ENCODE results near the gene CENPT. TPM values are rescaled to one million over a fixed set of nuclear protein-coding genes. Genes with fewer than 3 reads are reported as not detected.

Gene CENPT
- total RNA-seq, 1 donor from 2014 or later = 82.9 TPM

DNA sequence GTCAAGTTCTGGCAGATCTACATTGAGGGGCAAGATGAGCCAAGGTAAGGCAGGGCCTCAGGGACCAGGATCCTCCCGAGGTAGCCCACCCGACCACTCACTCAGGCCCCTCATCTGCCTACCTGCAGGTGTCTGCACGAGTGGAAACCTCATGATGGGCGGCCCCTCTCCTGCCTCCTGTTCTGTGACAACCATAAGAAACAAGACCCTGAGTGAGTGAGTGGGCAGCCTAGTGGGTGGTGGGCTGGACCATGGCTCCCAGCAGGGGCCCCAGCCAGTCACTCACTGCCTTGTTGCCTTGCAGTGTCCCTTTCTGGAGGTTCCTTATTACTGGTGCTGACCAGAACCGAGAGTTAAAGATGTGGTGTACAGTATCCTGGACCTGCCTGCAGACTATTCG, 30.7 kb upstream of the CENPT start:
- Mint-ChIP-seq H3K4me1 (ENCODE audit: unreplicated experiment) (peaks cover 26% of the 10 kb centered on the region), H3K36me3 (ENCODE audit: low read depth, unreplicated experiment) (peaks cover 59% of the 10 kb centered on the region), H3K27me3 (ENCODE audit: unreplicated experiment) (peaks cover 14% of the 10 kb centered on the region), H3K4me3 (ENCODE audit: unreplicated experiment) (no peak overlapping the region), H3K27ac (ENCODE audit: unreplicated experiment) (no peak overlapping the region), H3K9me3 (ENCODE audit: unreplicated experiment) (no peaks in the 10 kb centered on the region)
- TF ChIP-seq, protein P1, sequence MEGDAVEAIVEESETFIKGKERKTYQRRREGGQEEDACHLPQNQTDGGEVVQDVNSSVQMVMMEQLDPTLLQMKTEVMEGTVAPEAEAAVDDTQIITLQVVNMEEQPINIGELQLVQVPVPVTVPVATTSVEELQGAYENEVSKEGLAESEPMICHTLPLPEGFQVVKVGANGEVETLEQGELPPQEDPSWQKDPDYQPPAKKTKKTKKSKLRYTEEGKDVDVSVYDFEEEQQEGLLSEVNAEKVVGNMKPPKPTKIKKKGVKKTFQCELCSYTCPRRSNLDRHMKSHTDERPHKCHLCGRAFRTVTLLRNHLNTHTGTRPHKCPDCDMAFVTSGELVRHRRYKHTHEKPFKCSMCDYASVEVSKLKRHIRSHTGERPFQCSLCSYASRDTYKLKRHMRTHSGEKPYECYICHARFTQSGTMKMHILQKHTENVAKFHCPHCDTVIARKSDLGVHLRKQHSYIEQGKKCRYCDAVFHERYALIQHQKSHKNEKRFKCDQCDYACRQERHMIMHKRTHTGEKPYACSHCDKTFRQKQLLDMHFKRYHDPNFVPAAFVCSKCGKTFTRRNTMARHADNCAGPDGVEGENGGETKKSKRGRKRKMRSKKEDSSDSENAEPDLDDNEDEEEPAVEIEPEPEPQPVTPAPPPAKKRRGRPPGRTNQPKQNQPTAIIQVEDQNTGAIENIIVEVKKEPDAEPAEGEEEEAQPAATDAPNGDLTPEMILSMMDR (IDR thresholded peaks at IDR 0.05; ENCODE audit: unreplicated experiment) = no peak
- no peak for DNase-seq (ENCODE audit: low spot score)

- H3K36me3 Mint-ChIP-seq (ENCODE audit: low read depth, unreplicated experiment) = peaks cover 54% of the 10 kb centered on the region
- peak overlapping the region; percentile 56 for H3K4me3 Mint-ChIP-seq (ENCODE audit: unreplicated experiment)
- H3K27me3 Mint-ChIP-seq (ENCODE audit: unreplicated experiment) = peaks cover 19% of the 10 kb centered on the region
- TF ChIP-seq, protein P1 (IDR thresholded peaks at IDR 0.05; ENCODE audit: unreplicated experiment) = no peak
- no peaks in the 10 kb centered on the region for H3K9me3 Mint-ChIP-seq (ENCODE audit: unreplicated experiment)
- H3K27ac Mint-ChIP-seq (ENCODE audit: unreplicated experiment) = no peak overlapping the region
- DNase-seq (ENCODE audit: low spot score) = no peak
- peaks cover 30% of the 10 kb centered on the region for H3K4me1 Mint-ChIP-seq (ENCODE audit: unreplicated experiment)
These were observed 29.6 kb upstream of the CENPT start for GRCh38 chr16:67877064-67877463.

GRCh38 chr16:67874372-67874771, 26.9 kb upstream of the CENPT start:
- H3K4me1 Mint-ChIP-seq (ENCODE audit: unreplicated experiment) = peaks cover 43% of the 10 kb centered on the region
- H3K27ac Mint-ChIP-seq (ENCODE audit: unreplicated experiment) = peak overlapping the region; percentile 41
- H3K36me3 Mint-ChIP-seq (ENCODE audit: low read depth, unreplicated experiment) = peaks cover 42% of the 10 kb centered on the region
- H3K4me3 Mint-ChIP-seq (ENCODE audit: unreplicated experiment) = peak overlapping the region; percentile 97
- no peaks in the 10 kb centered on the region for H3K9me3 Mint-ChIP-seq (ENCODE audit: unreplicated experiment)
- TF ChIP-seq, protein P1 (IDR thresholded peaks at IDR 0.05; ENCODE audit: unreplicated experiment) = no peak
- DNase-seq (ENCODE audit: low spot score) = no peak
- H3K27me3 Mint-ChIP-seq (ENCODE audit: unreplicated experiment) = peaks cover 15% of the 10 kb centered on the region

DNA sequence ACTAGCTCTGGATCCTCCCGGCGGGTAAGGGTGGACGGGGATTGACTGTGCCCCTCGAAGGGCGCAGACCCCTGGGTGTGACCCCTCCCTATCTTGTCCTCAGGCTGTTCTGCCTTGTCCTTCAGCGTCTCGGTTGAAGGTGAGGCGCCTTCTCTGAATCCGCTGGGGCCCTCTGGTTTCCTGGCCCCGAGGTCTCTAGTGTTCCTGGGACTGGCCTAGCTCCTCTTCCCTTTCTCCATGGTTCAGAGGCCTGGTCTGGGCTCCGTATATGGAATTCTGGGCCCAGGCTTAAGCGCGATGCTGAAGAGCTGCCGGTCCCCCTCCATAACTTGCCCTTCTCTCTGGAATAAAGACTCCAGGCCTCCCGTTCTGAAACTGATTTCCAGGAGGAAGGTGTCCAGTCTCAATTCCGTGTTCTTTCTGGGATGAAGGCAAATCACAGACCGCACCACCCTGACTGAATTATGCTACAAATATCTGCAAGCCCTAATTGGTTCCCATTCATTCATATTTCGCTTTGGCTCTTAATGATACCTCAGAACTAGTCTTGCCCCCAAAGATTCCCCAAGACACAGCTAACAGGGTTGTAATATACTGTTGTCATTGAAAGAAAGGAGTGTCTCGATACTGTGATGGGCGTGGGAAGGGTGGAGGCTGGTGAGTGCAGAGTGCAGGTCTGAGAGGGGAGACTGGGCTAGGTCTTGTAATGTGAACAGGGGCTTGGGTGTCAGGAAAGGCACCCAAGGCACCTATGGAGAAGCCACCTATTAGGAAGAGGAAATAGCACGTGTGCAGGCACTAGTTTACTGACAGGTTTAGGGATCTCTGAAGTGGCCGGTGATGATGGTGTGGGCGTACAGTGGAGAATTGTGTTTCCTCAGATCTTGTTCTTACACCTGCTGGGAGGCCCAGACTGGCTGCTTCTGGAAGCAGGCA, 26.2 kb upstream of the CENPT start:
- H3K4me1 Mint-ChIP-seq (ENCODE audit: unreplicated experiment) = peaks cover 43% of the 10 kb centered on the region
- no peak for DNase-seq (ENCODE audit: low spot score)
- H3K4me3 Mint-ChIP-seq (ENCODE audit: unreplicated experiment) = peak overlapping the region; percentile 97
- no peaks in the 10 kb centered on the region for H3K9me3 Mint-ChIP-seq (ENCODE audit: unreplicated experiment)
- TF ChIP-seq, protein P1 (IDR thresholded peaks at IDR 0.05; ENCODE audit: unreplicated experiment) = no peak
- H3K36me3 Mint-ChIP-seq (ENCODE audit: low read depth, unreplicated experiment) = peaks cover 36% of the 10 kb centered on the region
- peak overlapping the region; percentile 95 for H3K27ac Mint-ChIP-seq (ENCODE audit: unreplicated experiment)
- peaks cover 15% of the 10 kb centered on the region for H3K27me3 Mint-ChIP-seq (ENCODE audit: unreplicated experiment)
